Esophagus (tissue), 2 donors: ENCODE measurements around the gene WDFY4. TPM values are rescaled to one million over a fixed set of nuclear protein-coding genes. Genes with fewer than 3 reads are reported as not detected.

Experiments used
- H3K27ac ChIP-seq, 2 donors: one replicate each; pipeline ENCODE4 v1.5.1; 2013; ENCODE audit warnings: low read depth in 2 of 2, mild to moderate bottlenecking in 2 of 2, inconsistent platforms in 1 of 2, low read length in 1 of 2, moderate library complexity in 1 of 2
- H3K27me3 ChIP-seq, 2 donors: one replicate each; pipeline ENCODE4 v1.6.1; 2013; ENCODE audit warnings: low read length in 2 of 2, control low read depth in 1 of 2, mild to moderate bottlenecking in 1 of 2; ENCODE audit not compliant: insufficient read depth in 2 of 2, control insufficient read depth in 1 of 2
- H3K36me3 ChIP-seq, 2 donors: one replicate each; pipeline ENCODE4 v1.6.1; 2013; ENCODE audit warnings: low read length in 1 of 2; ENCODE audit not compliant: control insufficient read depth in 2 of 2, insufficient read depth in 2 of 2
- H3K4me1 ChIP-seq, 2 donors: one replicate each; pipeline ENCODE4 v1.6.1; 2013; ENCODE audit warnings: low read length in 1 of 2; ENCODE audit not compliant: control insufficient read depth in 2 of 2, insufficient read depth in 2 of 2
- H3K4me3 ChIP-seq, 2 donors: one replicate each; pipeline ENCODE4 v1.5.1; 2013; ENCODE audit warnings: low read length in 2 of 2, mild to moderate bottlenecking in 2 of 2, low read depth in 1 of 2, moderate library complexity in 1 of 2
- H3K9me3 ChIP-seq, 2 donors: one replicate each; pipeline ENCODE4 v1.6.1; 2013; ENCODE audit warnings: mild to moderate bottlenecking in 2 of 2, low read depth in 1 of 2, low read length in 1 of 2, moderate library complexity in 1 of 2; ENCODE audit not compliant: control insufficient read depth in 2 of 2, insufficient read depth in 1 of 2
- WGBS, 2 donors: extraction: QIAGEN DNeasy Blood & Tissue Kit; methylation state at CpG; one replicate each; pipeline ENCODE4 v1.1.7; 2013; 5-methylcytosine and 5-hydroxymethylcytosine counted together
- polyA plus RNA-seq, 2 donors: library from polyadenylated mRNA; stranded (reverse); fragments of 200-250 nt; gene quantifications; one replicate each; pipeline ENCODE4 v1.2.3, GENCODE V29; 2013
- donor health status: healthy with polysubstance abuse.
- donor health status: Bipolar disorder and iron deficiency.

The WDFY4 gene
- polyA plus RNA-seq, 2 donors, result 0.43 to 0.79 TPM

DNA sequence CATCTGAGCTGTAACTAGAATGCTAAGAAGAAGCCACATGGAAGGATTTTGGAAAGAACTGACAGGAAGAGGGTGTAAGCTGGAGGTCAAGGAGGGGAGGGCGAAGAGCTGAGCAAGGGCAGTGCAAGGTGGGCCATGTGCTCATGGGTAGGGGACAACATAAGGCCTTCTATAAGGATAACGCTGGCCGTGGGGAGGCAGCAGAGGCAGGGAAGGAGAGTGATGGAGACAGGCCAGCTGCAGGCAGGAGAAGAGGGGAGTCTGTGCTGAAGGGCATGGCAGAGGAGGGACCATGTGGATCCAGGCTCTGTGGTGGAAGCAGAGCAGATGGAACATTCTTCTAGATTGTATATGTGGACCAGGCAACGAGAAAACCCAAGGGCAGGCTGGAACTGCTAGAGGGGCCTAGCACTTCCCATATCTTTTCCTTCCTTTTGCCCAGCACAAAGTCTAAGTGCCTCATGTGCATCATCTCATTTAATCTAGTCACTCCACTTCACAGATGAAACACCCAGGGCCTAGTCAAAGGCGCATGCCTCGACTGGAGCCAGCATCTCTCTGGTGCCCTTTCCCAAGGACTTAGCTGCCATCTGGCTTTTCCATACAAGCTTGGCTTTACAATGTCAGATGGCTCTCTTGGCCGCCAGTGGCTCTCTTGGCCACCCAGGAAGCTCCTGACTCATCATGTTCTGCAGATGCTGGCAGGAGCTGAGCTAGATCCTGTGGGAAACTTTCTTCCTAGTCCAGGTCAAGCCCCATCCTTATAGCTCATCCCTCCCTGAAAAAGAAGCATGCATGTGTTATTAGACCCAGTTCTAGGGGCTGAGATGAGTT lies 248.4 kb downstream of the WDFY4 start:
- Histone ChIP-seq H3K36me3 (no peaks in the 10 kb centered on the region), H3K9me3 (no peaks in the 10 kb centered on the region), H3K27me3 (no peaks in the 10 kb centered on the region), H3K4me1 (peaks cover 0 to 2% of the 10 kb centered on the region in 2 donors), H3K4me3 (no peak overlapping the region), H3K27ac (no peak overlapping the region)
- 78 to 85% methylated on average over 7 of the region's 7 CpGs for WGBS, 2 donors

GRCh38 chr10:48934672-48935501 lies 250.2 kb downstream of the WDFY4 start:
- Histone ChIP-seq H3K27me3 (no peaks in the 10 kb centered on the region), H3K36me3 (no peaks in the 10 kb centered on the region), H3K27ac (no peak overlapping the region), H3K4me3 (no peak overlapping the region), H3K4me1 (peaks cover 0 to 2% of the 10 kb centered on the region in 2 donors), H3K9me3 (peaks cover 0 to 2% of the 10 kb centered on the region in 2 donors)
- 56 to 64% methylated on average over 18 of the region's 18 CpGs for WGBS, 2 donors

DNA sequence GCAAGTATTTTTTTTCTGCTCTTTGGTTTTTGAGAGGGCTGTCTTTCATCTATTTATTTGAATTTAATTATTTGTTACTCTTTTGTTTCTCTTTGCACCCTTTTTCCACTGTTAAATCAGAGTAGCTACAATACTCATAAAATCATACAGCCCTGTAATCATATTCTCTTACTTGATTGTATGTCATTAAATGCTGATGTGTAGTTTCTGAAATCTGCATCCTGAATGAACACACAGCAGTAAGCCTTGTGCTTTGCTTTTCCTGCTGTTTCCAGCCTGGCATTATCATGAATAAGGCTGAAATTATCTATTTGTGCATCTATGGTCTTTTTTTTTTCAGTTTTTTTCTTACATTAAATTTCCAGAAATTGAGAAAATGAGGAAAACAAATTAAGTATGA lies 250.9 kb downstream of the WDFY4 start:
- no peak overlapping the region for H3K27ac ChIP-seq
- peaks cover 0 to 2% of the 10 kb centered on the region in 2 donors for H3K9me3 ChIP-seq
- no peak overlapping the region for H3K4me3 ChIP-seq
- H3K4me1 ChIP-seq, result peaks cover 0 to 2% of the 10 kb centered on the region in 2 donors
- no peaks in the 10 kb centered on the region for H3K36me3 ChIP-seq
- no peaks in the 10 kb centered on the region for H3K27me3 ChIP-seq

DNA sequence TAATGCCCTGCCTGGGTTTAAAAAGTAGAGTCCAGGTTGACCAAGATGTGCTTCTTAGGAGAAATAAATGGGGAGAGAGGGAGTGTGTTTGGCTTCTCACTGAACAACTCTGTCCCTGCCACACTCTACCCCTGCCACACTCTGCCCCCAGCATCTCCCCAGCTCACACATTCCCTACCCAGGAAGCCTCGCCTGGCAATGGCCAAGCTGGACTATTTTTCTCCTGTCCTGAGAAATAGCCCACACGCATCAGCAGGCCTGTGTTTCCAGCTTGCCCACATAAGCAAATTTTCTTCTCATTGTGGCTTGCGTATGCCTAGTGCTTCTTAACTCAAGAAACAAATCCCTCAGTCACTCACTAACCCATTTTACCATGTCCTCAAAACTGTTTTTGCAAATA lies 253.1 kb downstream of the WDFY4 start:
- no peak overlapping the region for H3K27ac ChIP-seq
- 94 to 95% methylated on average over 3 of the region's 3 CpGs for WGBS, 2 donors
- no peak overlapping the region for H3K4me3 ChIP-seq
- no peaks in the 10 kb centered on the region for H3K36me3 ChIP-seq
- no peaks in the 10 kb centered on the region for H3K27me3 ChIP-seq
- peaks cover 0 to 2% of the 10 kb centered on the region in 2 donors for H3K4me1 ChIP-seq
- H3K9me3 ChIP-seq, result peaks cover 0 to 2% of the 10 kb centered on the region in 2 donors

GRCh38 chr10:48938281-48938680 lies 253.6 kb downstream of the WDFY4 start:
- no peak overlapping the region for H3K4me3 ChIP-seq
- 86 to 89% methylated on average over 2 of the region's 2 CpGs for WGBS, 2 donors
- H3K27ac ChIP-seq, result no peak overlapping the region
- peaks cover 0 to 2% of the 10 kb centered on the region in 2 donors for H3K9me3 ChIP-seq
- peaks cover 0 to 2% of the 10 kb centered on the region in 2 donors for H3K4me1 ChIP-seq
- H3K36me3 ChIP-seq, result no peaks in the 10 kb centered on the region
- H3K27me3 ChIP-seq, result no peaks in the 10 kb centered on the region

GRCh38 chr10:48938990-48939536 lies 254.4 kb downstream of the WDFY4 start:
- 70 to 75% methylated on average over 6 of the region's 6 CpGs for WGBS, 2 donors
- Histone ChIP-seq H3K9me3 (peaks cover 0 to 2% of the 10 kb centered on the region in 2 donors), H3K27ac (no peak overlapping the region), H3K4me3 (no peak overlapping the region), H3K4me1 (peaks cover 0 to 2% of the 10 kb centered on the region in 2 donors), H3K36me3 (no peaks in the 10 kb centered on the region), H3K27me3 (no peaks in the 10 kb centered on the region)

DNA sequence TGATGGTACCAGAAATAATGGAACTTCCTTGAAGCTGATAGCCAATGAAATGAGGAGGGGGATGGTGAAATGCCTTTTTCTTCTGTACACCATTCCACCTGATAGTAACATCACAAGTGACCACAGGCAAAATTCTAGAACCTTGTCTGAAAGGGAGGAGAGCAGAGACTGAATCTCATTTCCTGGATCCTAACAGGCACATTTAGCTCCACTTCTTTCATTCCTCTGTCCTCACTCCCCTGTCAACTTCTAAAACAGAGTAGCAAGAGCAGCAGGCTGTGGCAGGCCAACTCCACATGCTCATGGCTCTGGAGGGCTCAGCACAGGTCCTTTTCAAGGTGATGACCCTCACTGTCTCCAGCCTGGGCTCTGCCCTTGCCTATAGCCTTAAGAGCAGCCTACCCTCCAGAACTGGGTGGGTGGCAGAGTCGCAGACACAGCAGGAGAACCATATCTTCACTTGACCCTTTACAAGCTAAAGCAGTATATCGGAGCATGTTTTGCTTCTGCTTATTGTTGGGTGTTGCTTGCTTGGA lies 255.2 kb downstream of the WDFY4 start, which contains the start of gene LRRC18:
LRRC18 (minus strand) TSS at position 51 of the 536 bp plus-strand sequence. CDS start 25,685 bp downstream, outside the sequence.
- no peaks in the 10 kb centered on the region for H3K36me3 ChIP-seq
- peaks cover 0 to 2% of the 10 kb centered on the region in 2 donors for H3K9me3 ChIP-seq
- H3K4me1 ChIP-seq, result no peaks in the 10 kb centered on the region
- H3K27ac ChIP-seq, result no peak within 1 kb of the TSS
- no peak within 1 kb of the TSS for H3K4me3 ChIP-seq
- H3K27me3 ChIP-seq, result no peaks in the 10 kb centered on the region
- 91 to 93% methylated on average over 2 of the region's 2 CpGs for WGBS, 2 donors

DNA sequence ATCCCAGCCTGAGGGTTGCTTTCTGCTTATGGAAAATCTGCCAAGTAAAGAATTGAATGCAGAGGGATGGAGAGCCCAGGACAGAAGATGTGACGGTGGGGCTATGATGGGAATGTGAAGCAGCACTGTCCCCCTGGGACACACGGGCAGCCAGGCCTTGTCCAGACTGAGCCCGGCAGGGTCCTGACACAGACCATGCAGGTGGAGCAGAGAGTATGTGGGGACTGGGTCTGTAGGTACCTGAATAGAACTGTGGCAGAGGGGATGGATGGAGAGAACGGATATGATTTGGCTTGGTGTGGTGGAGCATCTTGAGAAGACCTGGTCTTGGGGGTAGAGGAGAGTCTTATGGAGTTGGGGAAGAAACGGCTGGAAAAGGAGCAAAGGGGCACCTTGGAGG lies 255.7 kb downstream of the WDFY4 start:
- Histone ChIP-seq H3K27ac (no peak overlapping the region), H3K36me3 (no peaks in the 10 kb centered on the region), H3K4me3 (no peak overlapping the region), H3K4me1 (no peaks in the 10 kb centered on the region), H3K9me3 (peaks cover 0 to 2% of the 10 kb centered on the region in 2 donors), H3K27me3 (no peaks in the 10 kb centered on the region)
- 91% methylated on average over 5 of the region's 5 CpGs for WGBS, 2 donors

GRCh38 chr10:48940958-48941357 lies 256.3 kb downstream of the WDFY4 start:
- H3K4me3 ChIP-seq, result no peak overlapping the region
- H3K4me1 ChIP-seq, result no peaks in the 10 kb centered on the region
- peaks cover 0 to 2% of the 10 kb centered on the region in 2 donors for H3K9me3 ChIP-seq
- H3K36me3 ChIP-seq, result no peaks in the 10 kb centered on the region
- no peaks in the 10 kb centered on the region for H3K27me3 ChIP-seq
- H3K27ac ChIP-seq, result no peak overlapping the region
- 72 to 77% methylated on average over 7 of the region's 7 CpGs for WGBS, 2 donors
